ENCODE data around the gene UGT3A1.
A peak's percentile ranks its signal among the peaks of the same experiment; 100 is the strongest.
"Not testable (repeated sequence)": the region's sequence is repeated elsewhere in the genome, so short reads cannot be mapped to it uniquely, and the experiment has no call there.

UGT3A1 gene

GRCh38 chr5:35987776-35988175 is 3.4 kb downstream of the UGT3A1 start:
- DNase-seq = no peak

GRCh38 chr5:35979715-35980114 is 11.5 kb downstream of the UGT3A1 start:
- DNase-seq = no peak

- DNase-seq = not testable (repeated sequence)
These were observed 14.3 kb downstream of the UGT3A1 start for GRCh38 chr5:35976859-35977258.

GRCh38 chr5:35974570-35974969 is 16.6 kb downstream of the UGT3A1 start:
- DNase-seq = no peak

- no peak for DNase-seq
These were observed 19.3 kb downstream of the UGT3A1 start for GRCh38 chr5:35971878-35972210.

GRCh38 chr5:35971186-35971877 is 19.9 kb downstream of the UGT3A1 start:
- DNase-seq = no peak

GRCh38 chr5:35963381-35963843 is 27.8 kb downstream of the UGT3A1 start:
- DNase-seq = no peak

- DNase-seq = no peak
These were observed 30.9 kb downstream of the UGT3A1 start for GRCh38 chr5:35960328-35960727.

GRCh38 chr5:35956429-35956828 is 34.8 kb downstream of the UGT3A1 start:
- DNase-seq = no peak

- peak in 1 of 5 experiments; percentile 35 for DNase-seq
These were observed 37.0 kb downstream of the UGT3A1 start for GRCh38 chr5:35954175-35954574.

GRCh38 chr5:35947085-35947484 is 44.1 kb downstream of the UGT3A1 start:
- DNase-seq = no peak

GRCh38 chr5:35939639-35940038 is 51.6 kb downstream of the UGT3A1 start:
- no peak for DNase-seq

- peak in 1 of 5 experiments; percentile 35 for DNase-seq
These were observed 52.5 kb downstream of the UGT3A1 start, which contains the start of gene CAPSL for GRCh38 chr5:35938568-35939227. TSS of gene CAPSL (minus strand) at chr5:35938622. CDS start at chr5:35921120, 17,502 bp downstream.

- DNase-seq = peak in 4 of 5 experiments; percentile 23 to 82 (median 46)
These were observed 64.7 kb downstream of the UGT3A1 start for GRCh38 chr5:35926389-35927051.

- DNase-seq = peak; percentile 45 to 97 (median 73)
These were observed 66.1 kb downstream of the UGT3A1 start for GRCh38 chr5:35924950-35925722.

- DNase-seq = peak in 1 of 5 experiments; percentile 73
These were observed 66.9 kb downstream of the UGT3A1 start for GRCh38 chr5:35924122-35924949.

GRCh38 chr5:35922468-35922867 is 68.7 kb downstream of the UGT3A1 start:
- DNase-seq = no peak

- peak in 1 of 5 experiments; percentile 51 for DNase-seq
These were observed 69.3 kb downstream of the UGT3A1 start for GRCh38 chr5:35921930-35922329.

- no peak for DNase-seq
These were observed 70.3 kb downstream of the UGT3A1 start for GRCh38 chr5:35920890-35921289.

- DNase-seq = peak in 1 of 5 experiments; percentile 92
These were observed 72.0 kb downstream of the UGT3A1 start for GRCh38 chr5:35919191-35919590.

GRCh38 chr5:35908814-35909213 is 82.4 kb downstream of the UGT3A1 start:
- DNase-seq = peak in 1 of 5 experiments; percentile 76

GRCh38 chr5:35908228-35908627 is 83.0 kb downstream of the UGT3A1 start:
- DNase-seq = peak in 1 of 5 experiments; percentile 92

Measured in T-helper 2 cell (primary cell).